Motor neuron (in vitro differentiated cells): Measurements from ENCODE around the gene PPP2R2C. TPM values are rescaled to one million over a fixed set of nuclear protein-coding genes. Genes with fewer than 3 reads are reported as not detected.

Experiments
- ATAC-seq, 8 experiments: fragments of 200-7000 bp; cut with Tn5 transposase; replicated peaks in 6 of 8; 2 replicates each; pipeline ENCODE4 v1.8.0; 2021; ENCODE audit warnings: mild to moderate bottlenecking in 8 of 8, moderate library complexity in 8 of 8
- H3K27ac ChIP-seq, 2 donors: fragments of 250-450 bp; sonication (Bioruptor Pico); 2 replicates each; pipeline ENCODE4 v1.9.0; 2021; ENCODE audit warnings: antibody characterized with exemption in 2 of 2, mild to moderate bottlenecking in 2 of 2, moderate library complexity in 1 of 2
- H3K4me1 ChIP-seq, 2 donors: fragments of 250-450 bp; sonication (Bioruptor Pico); replicated peaks in 1 of 2; 2 replicates each; pipeline ENCODE4 v1.6.1; 2021; ENCODE audit warnings: antibody characterized with exemption in 2 of 2, mild to moderate bottlenecking in 2 of 2, moderate library complexity in 1 of 2
- H3K4me3 ChIP-seq, 5 donors: fragments of 250-450 bp; sonication (Bioruptor Pico); 2 replicates each; pipeline ENCODE4 v1.9.0; 2021; ENCODE audit warnings: antibody characterized with exemption in 5 of 5, mild to moderate bottlenecking in 5 of 5, moderate library complexity in 4 of 5
- WGBS, 10 experiments: fragments of 450-650 bp; shearing (Covaris generic); methylation state at CpG; one replicate each; pipeline ENCODE4 v1.0.0; 2022; 5-methylcytosine and 5-hydroxymethylcytosine counted together
- in situ Hi-C, 9 experiments: fragments of 400-800 bp; cut with MboI; loops; one replicate each; pipeline ENCODE4 v1.15.0; 2021; ENCODE audit warnings: low sequenced_read_pairs in 9 of 9, low pct_unique_long_range_greater_than_20kb in 2 of 9; ENCODE audit not compliant: unreplicated experiment in 9 of 9
- total RNA-seq, 8 experiments: library from RNA; unstranded; fragments of 300-600 nt; gene quantifications; 2 replicates each; pipeline versions ENCODE4 v1.2.3 to v1.2.4, GENCODE V29; 2022

Gene PPP2R2C
- total RNA-seq, 8 experiments from 2014 or later = 0.24 to 32.4 (median 4.9) TPM

DNA sequence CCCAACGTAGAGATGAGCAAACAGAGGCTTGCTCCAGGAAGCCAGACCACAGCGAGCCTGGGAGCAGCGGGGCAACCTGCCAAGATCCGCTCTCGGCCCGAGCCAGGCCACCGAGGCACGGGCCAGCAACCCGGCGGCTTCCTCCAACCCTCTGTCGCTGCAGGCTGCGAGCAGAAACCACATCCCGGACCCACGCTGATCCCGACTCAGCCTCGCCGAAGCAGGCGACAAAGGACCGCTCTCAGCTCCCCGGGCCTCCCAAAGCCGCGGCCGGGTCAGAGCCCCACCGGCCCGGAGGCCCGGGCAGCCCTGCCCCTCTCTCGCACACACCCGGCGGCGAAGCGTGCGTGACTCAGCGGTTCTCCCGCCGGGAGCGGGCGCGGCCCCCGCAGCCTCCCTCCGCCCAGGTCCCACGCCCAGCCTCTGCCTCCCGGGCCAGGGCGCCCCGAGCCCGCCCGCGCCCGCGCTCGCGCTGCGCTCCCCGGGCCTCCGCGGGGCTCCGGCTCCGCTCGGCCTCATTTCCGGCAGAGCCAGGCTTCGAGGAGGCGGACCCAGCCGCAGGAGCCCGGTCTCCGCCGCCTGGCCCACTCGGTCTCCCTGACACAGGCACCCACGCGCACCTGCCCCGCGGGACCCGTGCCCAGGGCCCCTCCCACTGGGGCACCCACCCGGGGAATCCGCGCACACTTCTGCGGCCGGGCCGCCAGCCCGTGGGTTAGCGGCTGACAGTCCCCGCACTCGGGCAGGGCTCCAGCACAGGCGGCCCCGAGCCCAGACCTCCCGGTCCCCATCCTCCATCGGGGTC, 1.7 kb downstream of the PPP2R2C start:
- in situ Hi-C loops = no loop called here
- WGBS, 10 experiments = 4 to 10% methylated on average over 2 to 11 of the region's 85 CpGs; no CpG with 5 or more reads in 8 of the 10 experiments
- H3K4me3 ChIP-seq = peak overlapping the region; percentile 41 to 59 (median 51)
- H3K27ac ChIP-seq = peak overlapping the region in 1 of 2 donors; percentile 61
- H3K4me1 ChIP-seq = peaks cover 7 to 10% of the 10 kb centered on the region in 2 donors
- ATAC-seq = peak; percentile 70 to 87 (median 72)

DNA sequence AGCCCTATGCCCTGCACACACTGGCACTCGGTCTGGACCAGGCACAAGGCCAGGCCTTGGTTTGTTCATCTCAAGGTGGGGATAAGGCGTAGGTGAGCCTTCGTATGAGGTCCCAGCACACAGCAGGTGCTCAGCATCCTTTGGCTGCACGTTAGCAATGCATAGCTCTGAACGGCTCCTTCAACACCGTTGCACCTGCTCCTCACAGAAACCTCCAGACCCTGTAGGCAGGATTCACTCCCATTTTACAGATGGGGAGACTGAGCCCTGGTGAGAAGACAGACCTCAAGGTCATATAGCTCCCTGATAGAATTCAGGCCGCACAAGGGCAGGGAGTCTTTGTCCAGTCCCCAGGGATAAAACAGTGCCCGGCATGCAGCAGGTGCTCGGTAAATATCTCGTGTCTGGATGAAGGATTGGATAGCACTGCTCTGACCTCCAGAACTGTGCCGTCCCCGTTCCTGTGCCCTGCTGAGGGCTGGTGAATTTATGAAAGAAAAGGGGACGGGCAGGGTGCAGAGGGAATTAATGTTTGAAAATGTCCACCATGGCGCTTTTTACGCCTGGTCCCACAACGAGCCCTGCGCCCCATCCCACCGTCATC, 2.4 kb downstream of the PPP2R2C start:
- H3K4me3 ChIP-seq = peak overlapping the region; percentile 41 to 59 (median 51)
- peaks cover 7 to 10% of the 10 kb centered on the region in 2 donors for H3K4me1 ChIP-seq
- WGBS, 10 experiments = 40 to 100% (median 74%) methylated on average over 1 to 9 of the region's 18 CpGs; no CpG with 5 or more reads in 3 of the 10 experiments
- in situ Hi-C loops = no loop called here
- no peak for ATAC-seq
- H3K27ac ChIP-seq = peak overlapping the region in 1 of 2 donors; percentile 61

- WGBS, 10 experiments = 0 to 90% (median 21%) methylated on average over 1 to 3 of the region's 3 CpGs; no CpG with 5 or more reads in 1 of the 10 experiments
- Histone ChIP-seq H3K27ac (no peak overlapping the region), H3K4me1 (peaks cover 7 to 10% of the 10 kb centered on the region in 2 donors), H3K4me3 (no peak overlapping the region)
- ATAC-seq = no peak
- in situ Hi-C loops = no loop called here
These were observed 3.3 kb downstream of the PPP2R2C start for GRCh38 chr4:6469144-6469543.

DNA sequence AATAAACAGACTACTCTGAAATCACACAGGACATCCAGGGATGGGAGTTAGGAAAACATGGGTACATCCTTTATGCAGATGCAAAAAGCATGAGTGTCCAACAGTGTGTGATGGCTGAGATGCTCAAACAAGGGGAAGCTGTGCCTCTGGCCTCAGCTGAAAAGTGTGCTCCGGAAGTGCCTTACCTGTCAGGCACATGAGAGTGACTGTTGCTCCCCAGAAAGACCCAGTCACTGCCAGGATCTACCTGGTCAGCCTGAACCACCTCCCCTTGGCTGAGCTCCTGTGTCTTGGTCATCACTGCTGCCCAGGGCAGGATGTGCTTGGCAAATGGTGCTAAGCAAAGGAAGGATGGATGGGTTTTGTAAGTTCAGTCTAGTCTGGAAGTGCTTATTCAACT, 4.0 kb downstream of the PPP2R2C start:
- in situ Hi-C loops = no loop called here
- ATAC-seq = no peak
- Histone ChIP-seq H3K27ac (no peak overlapping the region), H3K4me3 (no peak overlapping the region), H3K4me1 (peaks cover 7 to 14% of the 10 kb centered on the region in 2 donors)
- WGBS, 10 experiments = 80% methylated on average over 1 of the region's 1 CpG; no CpG with 5 or more reads in 9 of the 10 experiments

- H3K27ac ChIP-seq = no peak overlapping the region
- in situ Hi-C loops = no loop called here
- no peak overlapping the region for H3K4me3 ChIP-seq
- ATAC-seq = no peak
- H3K4me1 ChIP-seq = peaks cover 3 to 12% of the 10 kb centered on the region in 2 donors
- WGBS, 10 experiments = 20 to 100% (median 63%) methylated on average over 1 to 6 of the region's 6 CpGs; no CpG with 5 or more reads in 1 of the 10 experiments
These were observed 4.8 kb downstream of the PPP2R2C start for GRCh38 chr4:6467600-6467999.

DNA sequence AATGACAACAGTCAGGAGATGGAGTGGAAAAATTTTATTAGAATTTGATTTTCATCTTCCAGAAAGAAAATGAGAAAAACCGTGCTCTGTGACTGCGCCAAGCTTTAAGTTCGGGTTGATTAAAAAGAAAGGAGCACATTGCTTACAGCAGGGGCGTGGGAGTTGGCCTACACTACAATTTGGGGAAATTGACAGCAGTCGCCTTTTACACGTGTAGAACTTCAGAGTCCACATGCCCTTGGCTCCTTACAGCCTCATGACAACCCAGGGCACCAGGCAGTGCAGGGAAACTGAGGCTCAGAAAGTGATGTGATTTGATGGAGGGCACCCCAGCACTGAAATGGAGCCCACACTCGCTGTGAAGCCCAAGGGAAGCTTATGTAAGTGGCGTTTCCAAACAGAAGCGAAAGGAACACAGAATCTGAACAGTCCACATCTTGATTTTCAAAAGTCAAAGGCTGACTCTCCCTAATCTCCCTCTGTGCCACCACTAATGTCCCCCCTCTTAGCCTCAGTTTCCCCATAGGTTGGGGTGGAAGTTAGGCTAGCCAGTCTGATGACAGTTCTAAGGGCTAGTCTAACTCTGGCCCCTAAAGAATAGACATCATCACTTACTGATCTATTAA, 5.5 kb downstream of the PPP2R2C start:
- Histone ChIP-seq H3K4me3 (no peak overlapping the region), H3K27ac (no peak overlapping the region), H3K4me1 (peaks cover 3 to 12% of the 10 kb centered on the region in 2 donors)
- 27 to 85% (median 79%) methylated on average over 1 to 7 of the region's 9 CpGs; no CpG with 5 or more reads in 2 of the 10 experiments for WGBS, 10 experiments
- no peak for ATAC-seq
- in situ Hi-C loops = no loop called here

DNA sequence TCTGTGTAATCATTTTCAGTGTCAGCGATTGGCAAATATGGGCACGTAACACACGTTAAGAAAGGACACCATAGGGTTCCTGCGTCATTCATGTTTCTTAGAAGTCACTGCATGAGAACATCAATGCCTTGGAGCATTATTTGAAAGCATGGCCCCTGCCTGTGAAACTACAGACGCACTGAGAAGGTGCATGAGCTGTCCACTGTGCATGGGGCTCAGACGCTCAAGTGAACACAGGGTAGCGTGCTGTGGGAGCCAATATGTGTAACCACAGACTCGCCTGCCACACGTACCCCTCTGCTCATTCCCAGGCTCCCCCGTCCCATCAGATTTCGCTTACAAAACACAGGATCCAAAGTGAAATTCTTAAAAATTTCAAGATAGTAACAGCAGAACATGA, 6.5 kb downstream of the PPP2R2C start:
- in situ Hi-C loops = no loop called here

DNA sequence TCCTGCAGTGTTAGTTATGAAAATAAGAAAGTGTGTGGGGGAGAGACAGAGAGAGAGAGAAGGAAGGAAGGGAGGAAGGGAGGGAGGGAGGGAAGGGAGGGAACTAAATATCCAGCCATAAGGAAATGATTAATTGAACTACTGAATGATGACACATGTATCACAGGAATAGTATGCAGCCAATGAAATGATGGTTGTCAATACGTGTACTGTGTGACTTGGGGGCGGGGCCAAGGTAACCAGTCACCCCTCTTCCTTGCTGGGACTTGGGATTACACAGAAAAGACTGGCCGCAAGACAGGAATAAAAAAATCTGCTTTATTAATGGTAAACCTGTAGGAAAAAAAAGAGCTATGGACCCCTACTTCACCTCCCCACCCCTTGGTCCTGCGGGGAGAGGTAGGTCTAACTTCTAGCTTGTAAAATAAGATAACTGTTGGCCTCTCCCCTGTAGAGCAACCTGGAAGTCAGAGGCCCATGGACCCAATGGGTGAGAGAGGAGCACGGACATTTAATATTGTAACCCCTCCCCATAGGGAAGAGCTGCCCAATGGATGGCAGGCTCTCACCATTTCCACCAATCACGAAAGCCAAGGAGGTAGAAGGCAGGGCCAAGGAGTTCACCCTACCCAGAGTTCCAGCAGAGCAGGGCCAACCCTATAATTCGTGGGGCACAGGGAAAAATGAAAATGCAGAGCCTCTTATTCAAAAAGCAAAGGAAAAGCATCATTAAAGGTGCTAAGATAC, 7.4 kb downstream of the PPP2R2C start:
- in situ Hi-C loops = no loop called here
- H3K4me3 ChIP-seq = no peak overlapping the region
- H3K27ac ChIP-seq = no peak overlapping the region
- ATAC-seq = peak in 3 of 8 experiments; percentile 54 to 65 (median 64)
- H3K4me1 ChIP-seq = peaks cover 0 to 8% of the 10 kb centered on the region in 2 donors
- WGBS, 10 experiments = 0 to 100% (median 65%) methylated on average over 1 to 5 of the region's 7 CpGs

More for the DNA sequence above, 6.5 kb downstream of the PPP2R2C start:
- no peak overlapping the region for H3K4me3 ChIP-seq
- no peak overlapping the region for H3K27ac ChIP-seq
- peaks cover 0 to 12% of the 10 kb centered on the region in 2 donors for H3K4me1 ChIP-seq
- no peak for ATAC-seq
- WGBS, 10 experiments = 53 to 100% (median 76%) methylated on average over 1 to 7 of the region's 11 CpGs; no CpG with 5 or more reads in 3 of the 10 experiments

GRCh38 chr4:6463311-6464289, 8.8 kb downstream of the PPP2R2C start:
- WGBS, 10 experiments = 10 to 100% (median 78%) methylated on average over 1 to 6 of the region's 11 CpGs; no CpG with 5 or more reads in 4 of the 10 experiments
- peaks cover 0 to 7% of the 10 kb centered on the region in 2 donors for H3K4me1 ChIP-seq
- H3K4me3 ChIP-seq = no peak overlapping the region
- in situ Hi-C loops = no loop called here
- peak in 5 of 8 experiments; percentile 24 to 61 (median 42) for ATAC-seq
- no peak overlapping the region for H3K27ac ChIP-seq

- no peak overlapping the region for H3K27ac ChIP-seq
- H3K4me1 ChIP-seq = peaks cover 5 to 10% of the 10 kb centered on the region in 2 donors
- in situ Hi-C loops = no loop called here
- no peak overlapping the region for H3K4me3 ChIP-seq
- WGBS, 10 experiments = 52 to 95% (median 81%) methylated on average over 2 to 3 of the region's 9 CpGs; no CpG with 5 or more reads in 4 of the 10 experiments
- no peak for ATAC-seq
These were observed 10.9 kb downstream of the PPP2R2C start for GRCh38 chr4:6461301-6462165.

GRCh38 chr4:6460876-6461275, 11.5 kb downstream of the PPP2R2C start:
- H3K4me3 ChIP-seq = no peak overlapping the region
- peaks cover 12 to 13% of the 10 kb centered on the region in 2 donors for H3K4me1 ChIP-seq
- no peak overlapping the region for H3K27ac ChIP-seq
- ATAC-seq = no peak
- 10 to 100% (median 57%) methylated on average over 1 to 6 of the region's 9 CpGs; no CpG with 5 or more reads in 3 of the 10 experiments for WGBS, 10 experiments
- in situ Hi-C loops = no loop called here
